Stomach (tissue), 4 donors: ENCODE measurements around the gene GIMAP7.

Experiments used
- EP300 ChIP-seq: sonication (generic); formaldehyde crosslinking; IDR thresholded peaks from one replicate; pipeline ENCODE4 v1.6.1; 2017; ENCODE audit warnings: antibody characterized with exemption
- POLR2A ChIP-seq, 4 donors: fragments of 450-650 bp; IDR thresholded peaks; one replicate each; pipeline ENCODE4 v1.6.1; 2016; ENCODE audit warnings: antibody characterized with exemption in 4 of 4, control low read depth in 2 of 4, mild to moderate bottlenecking in 1 of 4, moderate library complexity in 1 of 4
- TF ChIP-seq, protein P1 (sequence below), 7 experiments: fragments of 450-650 bp in 4 of 7; fragments of 200-600 bp in 3 of 7; sonication (generic) in 3 of 7; IDR thresholded peaks; one replicate each; pipeline ENCODE4 v1.5.1; 2016 to 2019; ENCODE audit warnings: antibody characterized with exemption in 7 of 7, control low read depth in 2 of 7, mild to moderate bottlenecking in 1 of 7

DNA sequence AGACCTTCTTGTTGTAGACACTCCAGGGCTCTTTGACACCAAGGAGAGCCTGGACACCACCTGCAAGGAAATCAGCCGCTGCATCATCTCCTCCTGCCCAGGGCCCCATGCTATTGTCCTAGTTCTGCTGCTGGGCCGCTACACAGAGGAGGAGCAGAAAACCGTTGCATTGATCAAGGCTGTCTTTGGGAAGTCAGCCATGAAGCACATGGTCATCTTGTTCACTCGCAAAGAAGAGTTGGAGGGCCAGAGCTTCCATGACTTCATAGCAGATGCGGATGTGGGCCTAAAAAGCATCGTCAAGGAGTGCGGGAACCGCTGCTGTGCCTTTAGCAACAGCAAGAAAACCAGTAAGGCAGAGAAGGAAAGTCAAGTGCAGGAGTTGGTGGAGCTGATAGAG, 5.5 kb downstream of the GIMAP7 start:
- TF ChIP-seq, protein P1, sequence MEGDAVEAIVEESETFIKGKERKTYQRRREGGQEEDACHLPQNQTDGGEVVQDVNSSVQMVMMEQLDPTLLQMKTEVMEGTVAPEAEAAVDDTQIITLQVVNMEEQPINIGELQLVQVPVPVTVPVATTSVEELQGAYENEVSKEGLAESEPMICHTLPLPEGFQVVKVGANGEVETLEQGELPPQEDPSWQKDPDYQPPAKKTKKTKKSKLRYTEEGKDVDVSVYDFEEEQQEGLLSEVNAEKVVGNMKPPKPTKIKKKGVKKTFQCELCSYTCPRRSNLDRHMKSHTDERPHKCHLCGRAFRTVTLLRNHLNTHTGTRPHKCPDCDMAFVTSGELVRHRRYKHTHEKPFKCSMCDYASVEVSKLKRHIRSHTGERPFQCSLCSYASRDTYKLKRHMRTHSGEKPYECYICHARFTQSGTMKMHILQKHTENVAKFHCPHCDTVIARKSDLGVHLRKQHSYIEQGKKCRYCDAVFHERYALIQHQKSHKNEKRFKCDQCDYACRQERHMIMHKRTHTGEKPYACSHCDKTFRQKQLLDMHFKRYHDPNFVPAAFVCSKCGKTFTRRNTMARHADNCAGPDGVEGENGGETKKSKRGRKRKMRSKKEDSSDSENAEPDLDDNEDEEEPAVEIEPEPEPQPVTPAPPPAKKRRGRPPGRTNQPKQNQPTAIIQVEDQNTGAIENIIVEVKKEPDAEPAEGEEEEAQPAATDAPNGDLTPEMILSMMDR (IDR thresholded peaks at IDR 0.05): no peak
- no peak for TF ChIP-seq EP300
- TF ChIP-seq POLR2A (IDR thresholded peaks at IDR 0.05): no peak
